Aorta (tissue), 5 donors: ENCODE results near the gene IFI27. TPM values are rescaled to one million over a fixed set of nuclear protein-coding genes. Genes with fewer than 3 reads are reported as not detected.

Source experiments
- ATAC-seq: fragments of 200-7000 bp; cut with Tn5 transposase; one replicate; pipeline ENCODE4 v1.9.1; 2022; ENCODE audit warnings: moderate library complexity; ENCODE audit not compliant: low FRiP score
- DNase-seq, 2 donors: peaks; one replicate each; pipeline ENCODE4 v3.0.0-alpha.2; 2020
- H3K27ac ChIP-seq, 2 donors: one replicate each; pipeline ENCODE4 v1.5.1; 2013; ENCODE audit warnings: low read length in 2 of 2, mild to moderate bottlenecking in 2 of 2, moderate library complexity in 2 of 2, control low read depth in 1 of 2, inconsistent platforms in 1 of 2, low read depth in 1 of 2
- H3K27me3 ChIP-seq, 2 donors: one replicate each; pipeline ENCODE4 v1.6.1; 2013; ENCODE audit warnings: control low read depth in 1 of 2, low read length in 1 of 2, mild to moderate bottlenecking in 1 of 2, moderate library complexity in 1 of 2; ENCODE audit not compliant: insufficient read depth in 2 of 2, control insufficient read depth in 1 of 2
- H3K36me3 ChIP-seq, 2 donors: one replicate each; pipeline ENCODE4 v1.6.1; 2013; ENCODE audit warnings: control low read depth in 1 of 2, low read length in 1 of 2, mild to moderate bottlenecking in 1 of 2; ENCODE audit not compliant: insufficient read depth in 2 of 2, control insufficient read depth in 1 of 2
- H3K4me1 ChIP-seq, 2 donors: one replicate each; pipeline ENCODE4 v1.6.1; 2013; ENCODE audit warnings: low read length in 2 of 2, control low read depth in 1 of 2, mild to moderate bottlenecking in 1 of 2, moderate library complexity in 1 of 2; ENCODE audit not compliant: insufficient read depth in 2 of 2, control insufficient read depth in 1 of 2
- H3K4me3 ChIP-seq, 2 donors: one replicate each; pipeline ENCODE4 v1.5.1; 2013; ENCODE audit warnings: low read length in 2 of 2, control low read depth in 1 of 2, mild to moderate bottlenecking in 1 of 2
- H3K9me3 ChIP-seq: one replicate; pipeline ENCODE4 v1.6.1; 2013; ENCODE audit warnings: mild to moderate bottlenecking, low read length; ENCODE audit not compliant: control insufficient read depth
- WGBS, 2 donors: extraction: QIAGEN DNeasy Blood & Tissue Kit; methylation state at CpG; one replicate each; pipeline ENCODE4 v1.1.7; 2013; 5-methylcytosine and 5-hydroxymethylcytosine counted together
- intact Hi-C, 2 donors: fragments of 100-400 bp; cut with DNase I; formaldehyde crosslinking; loops; one replicate each; pipeline versions ENCODE4 v1.14.2 to v1.15.0; 2022
- polyA plus RNA-seq, 2 donors: library from polyadenylated mRNA; stranded (reverse); fragments of 200-250 nt; gene quantifications; one replicate each; pipeline ENCODE4 v1.2.3, GENCODE V29; 2013
- total RNA-seq, 2 donors: library from RNA; stranded (reverse); fragmentation: NEBNext Ultra II Directional; extraction: Animal tissue kit (Norgen Biotek cat#: 25700); gene quantifications; one replicate each; pipeline ENCODE4 v1.2.1, GENCODE V29; 2021
- donor health status: healthy with polysubstance abuse.
- donor health status: Bipolar disorder and iron deficiency.
- donor health status: DM: no; HTN: no; CAD: no.
- donor health status: DM: no; HTN: no; CAD: no.
- donor health status: DM: yes; HTN: yes; CAD: no.

IFI27 gene
- total and polyA plus RNA-seq, 4 donors = 42.4 to 222 (median 106) TPM

- Histone ChIP-seq H3K4me1 (no peaks in the 10 kb centered on the region), H3K36me3 (no peaks in the 10 kb centered on the region), H3K4me3 (no peak overlapping the region), H3K27ac (no peak overlapping the region), H3K27me3 (no peaks in the 10 kb centered on the region), H3K9me3 (no peaks in the 10 kb centered on the region)
- WGBS, 2 donors = 91% methylated on average over 6 of the region's 6 CpGs
- ATAC-seq = no peak
- intact Hi-C loops = loop anchor here in 1 of 2 donors (5.0 kb wide), 1 partner anchor 44 kb away; the partner anchor contains the start of genes DDX24 and IFI27L1
- no peak for DNase-seq
These were observed 15.3 kb downstream of the IFI27 start for GRCh38 chr14:94125659-94126418.

DNA sequence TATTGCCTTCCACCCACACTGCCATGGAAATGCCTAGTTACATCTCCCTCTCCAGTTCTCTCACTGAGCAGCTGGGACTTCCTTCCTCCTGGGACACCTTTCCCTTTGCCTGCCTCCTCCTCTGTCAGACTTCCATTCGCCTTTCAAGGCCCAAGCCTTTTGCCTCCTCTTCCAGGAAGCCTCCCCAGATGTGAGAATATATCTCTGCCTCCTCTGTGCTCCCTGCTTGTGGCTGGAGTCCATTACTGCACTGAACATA is 15.8 kb downstream of the IFI27 start:
- no peaks in the 10 kb centered on the region for H3K9me3 ChIP-seq
- 84 to 88% methylated on average over 1 of the region's 1 CpG for WGBS, 2 donors
- no peak for ATAC-seq
- no peaks in the 10 kb centered on the region for H3K4me1 ChIP-seq
- H3K27me3 ChIP-seq = no peaks in the 10 kb centered on the region
- intact Hi-C loops = loop anchor here in 1 of 2 donors (5.0 kb wide), 1 partner anchor 44 kb away; the partner anchor contains the start of genes DDX24 and IFI27L1
- no peak for DNase-seq
- no peaks in the 10 kb centered on the region for H3K36me3 ChIP-seq
- H3K27ac ChIP-seq = no peak overlapping the region
- H3K4me3 ChIP-seq = no peak overlapping the region

DNA sequence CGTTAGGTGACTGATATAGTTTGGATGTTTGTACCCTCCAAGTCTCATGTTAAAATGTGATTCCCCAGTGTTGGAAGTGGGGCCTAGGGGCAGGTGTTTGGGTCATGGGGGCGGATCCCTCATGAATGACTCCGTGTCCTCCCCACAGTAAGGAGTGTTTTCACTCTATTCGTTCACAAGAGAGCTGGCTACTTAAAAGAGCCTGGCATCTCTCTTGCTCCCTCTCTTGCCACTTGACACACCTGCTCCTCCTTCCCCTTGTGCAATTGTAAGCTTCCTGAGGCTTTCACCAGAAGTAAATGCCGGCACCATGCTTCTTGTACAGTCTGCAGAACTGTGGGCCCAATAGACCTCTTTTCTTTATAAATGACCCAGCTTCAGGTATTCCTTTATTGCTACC is 16.3 kb downstream of the IFI27 start:
- Histone ChIP-seq H3K4me1 (no peaks in the 10 kb centered on the region), H3K27me3 (no peaks in the 10 kb centered on the region), H3K9me3 (no peaks in the 10 kb centered on the region), H3K27ac (no peak overlapping the region), H3K36me3 (no peaks in the 10 kb centered on the region), H3K4me3 (no peak overlapping the region)
- 89% methylated on average over 5 of the region's 5 CpGs for WGBS, 2 donors
- intact Hi-C loops = loop anchor here in 1 of 2 donors (5.0 kb wide), 1 partner anchor 44 kb away; the partner anchor contains the start of genes DDX24 and IFI27L1
- DNase-seq = no peak
- no peak for ATAC-seq

DNA sequence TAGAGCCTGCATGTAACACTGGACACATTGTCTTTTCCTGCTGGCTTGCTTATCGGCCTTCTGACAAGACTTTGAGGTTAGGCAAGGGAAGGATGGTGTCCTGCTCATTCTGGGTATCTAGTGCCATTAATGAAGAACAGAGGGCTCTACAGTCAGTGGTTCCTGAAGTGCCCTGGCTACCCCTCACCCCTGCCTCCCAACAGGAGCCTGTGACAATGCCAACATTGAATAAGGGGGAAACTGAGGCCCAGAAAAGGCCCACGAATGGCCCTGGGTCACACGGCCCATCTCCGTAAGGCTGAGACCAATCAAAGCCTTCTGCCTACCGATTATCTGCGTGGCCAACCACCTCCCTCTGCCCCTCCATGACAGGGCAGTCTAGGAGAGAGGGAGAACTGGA is 16.8 kb downstream of the IFI27 start:
- H3K4me3 ChIP-seq = no peak overlapping the region
- H3K36me3 ChIP-seq = no peaks in the 10 kb centered on the region
- no peak overlapping the region for H3K27ac ChIP-seq
- ATAC-seq (no peak), DNase-seq (no peak)
- intact Hi-C loops = loop anchor here in 1 of 2 donors (5.0 kb wide), 1 partner anchor 45 kb away; the partner anchor contains the start of genes DDX24 and IFI27L1
- no peaks in the 10 kb centered on the region for H3K4me1 ChIP-seq
- no peaks in the 10 kb centered on the region for H3K9me3 ChIP-seq
- H3K27me3 ChIP-seq = no peaks in the 10 kb centered on the region
- WGBS, 2 donors = 94 to 97% methylated on average over 6 of the region's 6 CpGs

DNA sequence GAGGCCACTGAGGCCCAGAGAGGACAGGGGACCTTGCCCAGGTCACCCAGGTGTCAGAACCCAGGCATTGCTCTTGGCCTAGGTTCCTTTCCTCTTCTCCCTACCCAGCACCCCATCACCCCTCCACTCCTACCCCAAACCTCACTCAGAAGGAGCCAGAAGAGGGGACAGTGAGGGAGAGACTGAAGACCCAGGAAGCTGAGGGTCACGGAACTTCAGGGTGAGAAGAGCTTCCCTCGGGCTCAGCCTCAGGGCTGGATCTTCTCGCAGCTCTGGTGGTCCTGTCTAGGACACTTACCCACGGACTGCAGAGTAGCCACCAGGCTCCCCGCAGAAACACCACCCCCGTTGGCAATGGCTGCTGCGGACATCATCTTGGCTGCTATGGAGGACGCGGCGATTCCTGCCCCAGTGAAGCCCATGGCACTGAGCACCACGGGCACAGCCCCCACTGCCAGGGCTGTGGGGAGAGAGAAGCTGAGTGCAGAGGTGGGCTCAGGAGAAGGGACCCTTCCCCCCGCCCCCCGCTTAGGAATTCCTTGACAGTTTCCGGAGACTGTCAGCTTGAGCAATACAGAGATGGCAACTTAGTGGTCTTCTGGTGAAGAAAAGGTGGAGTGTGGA is 17.8 kb downstream of the IFI27 start:
- peak overlapping the region in 1 of 2 donors; percentile 46 for H3K27ac ChIP-seq
- no peaks in the 10 kb centered on the region for H3K36me3 ChIP-seq
- no peaks in the 10 kb centered on the region for H3K4me1 ChIP-seq
- ATAC-seq (no peak), DNase-seq (no peak)
- intact Hi-C loops = loop anchor here (2.0 to 5.0 kb wide), 2 partner anchors 46 to 48 kb away; partner anchors contain the start of genes DDX24 (in 2 of the 2) and IFI27L1 (in 2 of the 2)
- 90 to 92% methylated on average over 14 of the region's 14 CpGs for WGBS, 2 donors
- H3K9me3 ChIP-seq = no peaks in the 10 kb centered on the region
- no peaks in the 10 kb centered on the region for H3K27me3 ChIP-seq
- no peak overlapping the region for H3K4me3 ChIP-seq

DNA sequence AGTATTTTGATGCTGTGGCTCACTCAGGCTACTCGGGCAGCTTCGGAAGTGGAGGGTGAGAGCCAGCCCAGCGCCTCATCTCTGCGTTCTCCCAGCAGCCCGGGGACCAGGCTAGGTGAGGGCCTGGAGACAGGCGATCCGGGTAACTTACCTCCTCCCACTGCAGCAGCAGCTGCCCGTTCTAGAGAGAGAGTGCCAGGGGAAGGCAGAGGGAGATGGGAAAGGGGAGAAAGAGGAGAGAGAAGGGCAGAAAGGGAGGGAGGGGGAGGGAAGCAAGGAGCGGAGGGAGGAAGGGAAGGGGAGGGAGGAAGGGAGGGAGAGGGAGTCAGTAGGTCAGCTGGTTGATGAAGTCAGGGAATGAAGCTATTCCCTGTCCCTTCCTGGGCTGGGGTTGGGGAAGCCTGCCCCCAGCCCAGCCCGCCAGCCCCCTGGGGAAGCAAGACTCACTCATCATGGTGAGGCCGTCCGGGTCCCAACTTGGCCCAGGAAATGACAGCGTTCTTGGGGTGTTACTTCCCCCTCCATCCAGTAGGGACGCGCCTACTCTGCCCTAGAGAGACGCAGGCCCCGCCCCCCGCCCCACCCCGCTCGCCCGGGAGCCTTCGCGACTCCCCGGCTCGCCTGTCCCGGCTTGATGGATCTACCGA is 18.7 kb downstream of the IFI27 start, which contains the start of gene IFI27L2:
Gene IFI27L2, minus strand, starts transcription at position 494 of the 647 bp plus-strand sequence. Its CDS starts 40 bp downstream, at position 454.
- ATAC-seq (peak; percentile 91), DNase-seq (peak; percentile 83 to 89)
- WGBS, 2 donors = 0 to 1% methylated on average over 15 to 27 of the region's 27 CpGs
- Histone ChIP-seq H3K9me3 (no peaks in the 10 kb centered on the region), H3K27ac (peak within 1 kb of the TSS in 1 of 2 donors; percentile 46), H3K36me3 (no peaks in the 10 kb centered on the region), H3K27me3 (no peaks in the 10 kb centered on the region), H3K4me3 (peak within 1 kb of the TSS; percentile 35 to 57), H3K4me1 (no peaks in the 10 kb centered on the region)
- intact Hi-C loops = loop anchor here (2.0 to 5.0 kb wide), 2 partner anchors 47 to 48 kb away; partner anchors contain the start of genes DDX24 (in 2 of the 2) and IFI27L1 (in 2 of the 2)

GRCh38 chr14:94129758-94130414 is 19.4 kb downstream of the IFI27 start:
- ATAC-seq (no peak), DNase-seq (peak; percentile 75 to 82)
- H3K4me1 ChIP-seq = no peaks in the 10 kb centered on the region
- no peak overlapping the region for H3K27ac ChIP-seq
- H3K9me3 ChIP-seq = no peaks in the 10 kb centered on the region
- H3K27me3 ChIP-seq = no peaks in the 10 kb centered on the region
- intact Hi-C loops = loop anchor here (2.0 to 5.0 kb wide), 2 partner anchors 48 to 49 kb away; partner anchors contain the start of genes DDX24 (in 2 of the 2) and IFI27L1 (in 2 of the 2)
- WGBS, 2 donors = 0% methylated on average over 12 of the region's 12 CpGs
- H3K4me3 ChIP-seq = peak overlapping the region; percentile 35 to 57
- H3K36me3 ChIP-seq = no peaks in the 10 kb centered on the region

GRCh38 chr14:94132285-94132887 is 21.9 kb downstream of the IFI27 start:
- ATAC-seq = no peak
- 36 to 40% methylated on average over 4 of the region's 4 CpGs for WGBS, 2 donors
- Histone ChIP-seq H3K9me3 (peaks cover 4% of the 10 kb centered on the region), H3K27me3 (no peaks in the 10 kb centered on the region), H3K4me1 (no peaks in the 10 kb centered on the region), H3K36me3 (no peaks in the 10 kb centered on the region), H3K4me3 (no peak overlapping the region), H3K27ac (no peak overlapping the region)
- DNase-seq = no peak
- intact Hi-C loops = no loop called here
